NCI-H1436 treated with DMSO at 0.1 percent for 48 hours (cell line): Measurements from ENCODE around the gene SYNDIG1.

Experiments used
- DNase-seq: peaks from one replicate; lab custom pipeline; 2025; lab: John Stamatoyannopoulos, UW

Gene SYNDIG1

GRCh38 chr20:24674921-24675605 lies 205.6 kb downstream of the SYNDIG1 start:
- no peak for DNase-seq

DNA sequence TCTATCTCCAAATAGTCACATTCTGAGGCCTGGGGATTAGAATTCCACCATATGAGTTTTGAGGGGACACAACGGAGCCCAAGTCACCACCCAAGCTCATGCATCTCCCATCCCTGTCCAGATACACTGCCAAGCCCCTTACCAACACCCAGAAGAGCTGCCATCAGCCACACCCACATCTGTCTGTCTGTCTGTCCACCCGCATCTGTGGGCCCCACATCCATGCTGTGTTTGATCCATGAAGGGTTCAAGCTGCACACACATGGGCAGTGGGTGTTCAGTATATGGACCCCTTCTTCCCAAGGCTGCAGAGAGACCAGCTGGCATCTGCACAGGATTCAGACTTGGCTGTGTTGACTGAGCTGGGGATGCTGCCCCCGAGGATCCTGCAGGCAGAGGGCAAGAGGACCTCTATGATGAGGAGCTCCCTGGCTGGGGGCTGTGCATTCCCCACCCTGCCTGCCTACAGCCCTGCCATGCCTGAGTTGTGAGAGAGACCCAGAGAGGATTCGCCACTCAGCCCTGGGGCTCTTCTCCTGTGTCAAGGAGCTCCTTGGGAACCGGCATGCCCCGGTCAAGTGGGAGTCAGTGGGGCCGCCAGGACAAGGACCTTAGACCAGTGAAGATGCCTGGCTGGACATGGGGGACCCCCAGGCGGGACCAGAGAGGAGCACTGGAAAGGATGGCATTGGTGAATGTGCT lies 206.4 kb downstream of the SYNDIG1 start:
- no peak for DNase-seq

GRCh38 chr20:24676353-24676977 lies 207.0 kb downstream of the SYNDIG1 start:
- no peak for DNase-seq

GRCh38 chr20:24676978-24677370 lies 207.5 kb downstream of the SYNDIG1 start:
- no peak for DNase-seq

- no peak for DNase-seq
These were observed 208.3 kb downstream of the SYNDIG1 start for GRCh38 chr20:24677626-24678315.

- DNase-seq = no peak
These were observed 209.1 kb downstream of the SYNDIG1 start for GRCh38 chr20:24678351-24679106.

- no peak for DNase-seq
These were observed 210.1 kb downstream of the SYNDIG1 start for GRCh38 chr20:24679448-24680047.

- no peak for DNase-seq
These were observed 212.4 kb downstream of the SYNDIG1 start for GRCh38 chr20:24681634-24682495.

DNA sequence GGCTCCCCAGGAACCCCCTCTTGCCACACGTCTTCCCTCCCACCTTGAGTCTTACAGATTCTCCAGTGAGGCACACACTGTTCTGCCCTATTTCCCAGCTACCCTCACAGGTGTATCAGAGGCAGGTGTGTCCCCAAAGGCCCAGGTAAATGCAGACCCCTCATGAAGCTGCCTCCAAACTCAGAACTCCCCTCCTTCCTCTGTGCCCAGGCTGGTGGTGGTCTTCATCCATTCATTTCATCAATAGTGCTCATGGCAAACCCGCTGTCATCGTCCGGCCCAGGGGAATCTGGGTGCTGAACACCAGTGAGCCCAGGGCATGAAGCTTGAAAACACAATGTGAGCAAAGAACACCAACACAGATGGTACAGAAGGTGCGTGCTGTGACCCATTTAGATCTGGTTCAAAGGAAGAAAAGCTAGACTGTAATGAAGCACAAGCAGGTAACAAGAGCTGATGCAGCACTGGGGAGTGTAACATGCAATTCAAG lies 213.1 kb downstream of the SYNDIG1 start:
- no peak for DNase-seq

- no peak for DNase-seq
These were observed 214.2 kb downstream of the SYNDIG1 start for GRCh38 chr20:24683676-24684075.

DNA sequence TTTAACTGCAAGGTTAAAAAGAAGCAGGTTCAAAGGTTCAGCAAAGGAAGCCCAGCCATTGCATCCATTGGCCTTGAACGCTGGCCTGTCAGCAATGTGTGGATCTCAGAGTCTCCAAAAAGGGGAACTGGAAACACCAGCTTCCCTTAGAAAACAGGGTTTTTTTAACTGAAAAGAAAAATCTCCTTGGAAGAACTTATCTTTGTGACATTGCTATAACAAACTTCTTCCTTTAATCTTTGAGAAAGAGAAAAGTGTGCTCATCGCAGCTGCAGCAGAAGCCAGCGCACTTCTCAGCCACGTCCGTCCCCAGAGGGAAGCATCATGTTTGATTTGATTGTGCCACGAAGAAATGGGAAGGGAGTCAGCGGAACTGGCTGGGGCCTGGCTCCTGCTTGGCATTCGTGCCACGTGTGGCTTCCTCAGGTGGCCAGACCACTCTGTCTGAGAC lies 215.0 kb downstream of the SYNDIG1 start:
- DNase-seq = no peak

- DNase-seq = no peak
These were observed 215.7 kb downstream of the SYNDIG1 start for GRCh38 chr20:24684956-24685691.

- DNase-seq = no peak
These were observed 216.3 kb downstream of the SYNDIG1 start for GRCh38 chr20:24685736-24686135.

DNA sequence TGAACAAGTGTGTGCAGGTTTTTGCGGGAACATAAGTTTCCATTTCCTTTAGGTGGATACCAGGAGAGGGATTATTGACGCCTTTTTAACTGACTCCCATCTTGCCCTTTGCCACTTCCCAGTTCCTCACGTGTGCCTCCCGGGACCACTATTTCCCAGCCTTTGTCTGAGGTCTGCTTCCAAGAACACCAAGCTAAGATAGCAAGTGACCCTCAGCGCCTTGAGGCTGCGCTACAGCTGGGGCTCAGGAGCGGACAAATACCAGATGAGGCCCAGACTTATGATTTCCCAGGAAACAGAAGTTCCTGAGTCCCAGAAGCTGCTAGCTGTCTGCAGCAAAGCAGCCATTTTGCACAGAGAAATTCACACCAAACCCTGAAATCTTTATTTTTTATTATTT lies 216.7 kb downstream of the SYNDIG1 start:
- no peak for DNase-seq

DNA sequence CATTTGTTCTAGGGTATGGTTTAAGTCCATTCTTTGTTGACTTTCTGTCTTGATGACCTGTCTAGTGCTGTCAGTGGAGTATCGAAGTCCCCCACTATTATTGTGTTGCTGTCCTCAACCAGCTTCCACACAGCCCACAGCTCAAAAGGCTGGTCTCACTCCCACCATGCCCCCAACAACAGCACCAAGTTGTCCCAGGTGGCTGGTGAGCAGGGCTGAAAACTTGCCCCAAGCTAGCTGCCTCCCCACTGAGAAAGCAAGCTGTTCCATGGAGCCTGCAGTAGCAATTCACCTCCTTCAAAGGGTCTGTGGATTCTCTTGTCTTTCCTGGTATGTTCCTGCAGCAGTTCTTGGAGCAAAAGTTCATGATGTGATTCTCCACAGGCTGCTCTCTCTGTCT lies 221.0 kb downstream of the SYNDIG1 start:
- DNase-seq = no peak

GRCh38 chr20:24691901-24692351 lies 222.5 kb downstream of the SYNDIG1 start:
- DNase-seq = no peak

DNA sequence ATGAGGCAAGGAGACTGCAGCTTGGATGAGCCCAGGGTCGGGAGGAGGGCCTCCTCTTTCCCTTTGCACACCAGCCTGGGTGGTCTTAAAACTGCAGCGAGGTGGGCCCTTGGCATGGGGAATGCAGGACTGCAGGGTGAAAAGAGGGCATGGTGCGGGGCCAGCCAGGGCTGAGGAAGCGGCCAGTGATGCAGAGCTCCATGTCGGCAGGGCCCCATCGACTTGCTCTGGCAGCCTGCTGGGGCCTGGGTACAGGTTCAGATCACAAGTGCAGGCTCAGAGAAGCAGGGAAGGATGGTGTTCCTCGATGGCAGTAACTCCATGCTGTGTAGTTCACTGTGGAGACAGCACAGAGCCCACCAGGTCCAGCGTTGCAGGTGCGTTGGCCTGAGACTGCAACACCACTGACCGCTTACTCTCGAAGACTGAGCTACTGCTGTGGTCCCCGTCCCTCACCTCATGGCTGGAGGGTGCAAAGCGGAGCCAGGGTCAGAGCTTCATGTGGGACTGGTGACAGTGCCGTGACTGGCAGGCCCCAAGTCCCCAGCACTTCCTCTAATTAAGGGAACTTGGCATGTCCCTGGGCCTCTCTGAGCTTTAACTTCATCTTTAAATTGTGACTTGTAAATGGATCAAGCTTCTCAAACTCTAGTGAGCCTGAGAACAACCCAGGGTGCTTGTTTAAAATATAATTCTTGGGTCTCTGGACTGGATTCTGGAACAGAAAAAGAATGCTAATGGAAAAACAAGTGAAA lies 223.2 kb downstream of the SYNDIG1 start:
- no peak for DNase-seq

DNA sequence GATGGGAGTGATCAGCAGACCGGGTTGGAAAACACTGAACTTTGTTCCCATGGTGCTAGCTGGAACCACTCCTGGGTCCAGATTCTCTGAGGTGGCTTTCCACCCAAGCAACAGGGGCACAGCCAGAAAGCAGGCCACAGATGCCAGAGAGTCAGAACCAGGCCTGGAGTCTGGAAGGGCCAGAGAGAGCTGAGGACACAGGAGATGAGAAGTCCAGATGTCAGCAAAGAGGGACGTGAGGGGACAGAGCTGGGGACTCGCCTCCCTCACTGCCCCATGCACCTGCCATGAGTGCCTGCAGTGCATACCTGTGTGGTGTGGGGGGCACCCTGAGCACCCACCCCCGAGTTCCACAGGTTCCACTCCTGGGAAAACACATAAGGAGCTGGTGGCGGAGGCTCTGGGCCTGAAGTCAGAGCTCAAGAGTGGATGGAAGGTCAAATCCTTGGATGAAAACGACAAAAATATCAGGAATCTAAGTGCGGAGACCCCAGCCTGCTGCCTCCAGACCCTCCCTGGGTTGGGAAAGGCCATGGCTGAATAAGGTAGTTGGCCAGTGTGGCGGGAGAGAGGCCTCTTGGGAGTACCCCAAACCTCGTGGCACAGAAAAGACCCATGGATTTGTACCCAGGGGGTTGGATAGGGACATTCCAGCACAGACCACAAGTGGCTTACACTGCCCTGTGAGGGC lies 224.2 kb downstream of the SYNDIG1 start:
- DNase-seq = no peak
